PFSK-1 (cell line): ENCODE measurements around the gene EIF4E2.

Source experiments
- FOXP2 ChIP-seq: optimal IDR thresholded peaks from 2 replicates; pipeline ENCODE3; 2011; ENCODE audit warnings: borderline replicate concordance, control low read depth, inconsistent platforms; ENCODE audit not compliant: insufficient read depth; ENCODE audit errors: extremely low read length, extremely low read depth
- POLR2AphosphoS5 ChIP-seq: IDR thresholded peaks from 2 replicates; pipeline ENCODE4 v1.6.1; 2012; ENCODE audit warnings: low read depth, mild to moderate bottlenecking, control low read depth, low read length, moderate library complexity
- REST ChIP-seq, 2 experiments: IDR thresholded peaks; 2 replicates each; pipeline versions ENCODE4 v1.6.1 to v1.8.0; 2011 to 2012; ENCODE audit warnings: low read depth in 2 of 2, low read length in 2 of 2, control low read depth in 1 of 2, inconsistent platforms in 1 of 2, mild to moderate bottlenecking in 1 of 2, moderate library complexity in 1 of 2; ENCODE audit not compliant: insufficient read depth in 1 of 2
- SIN3A ChIP-seq: IDR thresholded peaks from 2 replicates; pipeline ENCODE4 v1.6.1; 2012; ENCODE audit warnings: mild to moderate bottlenecking, low read length, moderate library complexity, borderline replicate concordance; ENCODE audit not compliant: insufficient read depth
- TAF1 ChIP-seq: IDR thresholded peaks from 2 replicates; pipeline ENCODE4 v1.6.1; 2012; ENCODE audit warnings: low read length, control low read depth, borderline replicate concordance; ENCODE audit not compliant: insufficient read depth

EIF4E2 gene

DNA sequence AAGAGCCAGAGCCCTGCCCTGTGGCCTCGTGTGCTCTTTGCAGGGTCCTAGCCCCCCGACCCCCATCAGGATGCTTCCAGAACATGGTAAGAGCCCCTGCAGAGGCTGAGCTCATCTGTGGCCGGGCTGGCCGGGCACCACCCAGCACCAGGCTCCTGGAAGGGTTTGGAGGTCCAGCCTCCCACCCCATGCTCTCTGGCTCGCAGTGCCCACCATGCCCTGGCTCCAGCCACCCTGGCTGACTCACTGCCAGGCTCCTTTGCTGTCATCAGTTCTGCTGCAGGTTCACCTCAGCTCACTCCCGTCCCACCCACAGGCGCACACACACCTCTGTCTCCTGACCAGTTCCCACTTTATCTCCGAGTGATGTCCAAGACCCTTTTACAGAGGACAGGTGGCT is 37.5 kb downstream of the EIF4E2 start:
- TF ChIP-seq FOXP2 = no peak
- no peak for TF ChIP-seq TAF1
- no peak for TF ChIP-seq REST (IDR thresholded peaks at IDR 0.05; ENCODE audit: insufficient read depth in 1 of 2, low read depth in 2 of 2, low read length in 2 of 2)
- no peak for TF ChIP-seq SIN3A
- no peak for TF ChIP-seq POLR2AphosphoS5

- TF ChIP-seq FOXP2 = no peak
- TF ChIP-seq SIN3A = no peak
- TF ChIP-seq POLR2AphosphoS5 = no peak
- no peak for TF ChIP-seq TAF1
- no peak for TF ChIP-seq REST (IDR thresholded peaks at IDR 0.05; ENCODE audit: insufficient read depth in 1 of 2, low read depth in 2 of 2, low read length in 2 of 2)
Observed at GRCh38 chr2:232588680-232589585, 38.4 kb downstream of the EIF4E2 start.

DNA sequence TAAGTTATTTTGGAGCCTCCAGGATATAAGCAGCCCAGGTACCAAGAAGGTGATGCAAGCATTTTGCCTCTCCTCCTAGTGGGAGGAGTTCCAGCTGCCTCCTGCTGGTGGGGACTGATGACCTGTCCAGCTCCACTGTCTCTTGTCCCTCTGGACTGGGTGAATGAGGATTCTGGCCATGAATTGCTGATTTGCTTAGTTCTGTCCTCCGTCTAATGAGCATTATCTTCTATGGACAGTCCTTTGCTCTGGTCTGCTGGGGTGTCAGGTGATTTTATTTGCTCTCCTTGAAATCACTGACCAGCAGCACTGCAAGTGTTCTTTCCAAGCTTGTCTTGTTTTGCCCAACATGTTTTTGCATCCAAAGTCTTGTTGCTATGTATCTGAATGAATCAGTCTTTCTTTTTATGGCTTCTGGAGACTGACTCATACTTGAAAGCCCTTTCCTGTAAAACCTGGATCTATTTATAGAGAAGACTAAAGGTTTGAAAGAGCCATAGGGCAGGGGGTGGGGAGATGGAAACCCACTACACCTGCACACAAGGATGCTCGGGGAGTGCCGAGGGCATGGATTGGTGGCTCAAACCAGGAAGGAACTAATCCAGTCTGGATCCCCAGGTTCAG is 42.4 kb downstream of the EIF4E2 start:
- no peak for TF ChIP-seq REST (IDR thresholded peaks at IDR 0.05; ENCODE audit: insufficient read depth in 1 of 2, low read depth in 2 of 2, low read length in 2 of 2)
- no peak for TF ChIP-seq POLR2AphosphoS5
- no peak for TF ChIP-seq TAF1
- TF ChIP-seq FOXP2 = no peak
- no peak for TF ChIP-seq SIN3A

DNA sequence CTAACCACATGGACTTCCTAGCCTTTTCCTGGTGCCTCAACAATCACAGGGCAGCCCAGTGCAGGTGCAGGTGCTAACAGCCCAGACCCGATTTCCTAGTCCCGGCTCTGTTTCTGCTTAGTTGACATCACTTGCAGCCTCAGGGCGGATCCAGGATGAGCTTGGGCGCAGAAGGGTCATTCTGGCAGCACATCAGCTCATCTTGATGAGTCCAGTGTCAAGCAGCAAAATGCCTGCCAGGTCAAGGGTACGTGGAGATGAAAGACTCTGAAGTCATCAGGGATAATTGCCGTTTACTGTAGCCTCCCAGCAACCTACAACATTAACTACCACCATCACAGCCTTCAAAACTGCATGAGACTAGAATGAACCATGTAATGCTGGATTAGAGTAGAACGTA is 43.5 kb downstream of the EIF4E2 start:
- TF ChIP-seq TAF1 (no peak), FOXP2 (no peak)

DNA sequence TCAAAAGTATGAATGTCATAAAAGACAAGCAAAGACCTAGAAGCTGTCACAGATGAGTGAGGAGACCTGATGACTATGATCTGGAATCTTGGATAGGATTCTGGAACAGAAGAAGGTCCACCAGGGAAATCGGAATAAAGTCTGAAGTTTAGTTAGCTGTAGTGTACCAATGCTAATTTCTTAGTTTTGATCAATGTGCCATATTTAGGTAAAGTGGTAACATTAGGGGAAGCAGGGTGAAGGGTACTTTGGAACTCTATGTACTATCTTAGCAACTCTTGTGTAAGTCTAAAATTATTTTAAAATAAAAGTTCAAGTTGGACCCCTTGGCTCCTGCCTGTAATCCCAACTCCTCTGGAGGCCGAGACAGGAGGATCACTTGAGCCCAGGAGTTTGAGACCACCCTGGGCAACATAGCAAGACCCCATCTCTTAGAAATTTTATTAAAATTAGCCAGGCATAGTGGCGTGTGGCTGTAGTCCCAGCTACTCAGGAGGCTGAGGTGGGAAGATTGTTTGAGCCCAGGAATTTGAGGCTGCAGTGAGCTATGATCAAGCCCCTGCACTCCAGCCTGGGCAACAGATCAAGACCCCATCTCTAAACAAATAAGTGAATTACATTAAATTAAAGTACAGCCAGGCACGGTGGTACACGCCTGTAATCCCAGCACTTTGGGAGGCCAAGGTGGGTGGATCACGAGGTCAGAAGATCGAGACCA is 47.0 kb downstream of the EIF4E2 start:
- TF ChIP-seq REST (IDR thresholded peaks at IDR 0.05; ENCODE audit: insufficient read depth in 1 of 2, low read depth in 2 of 2, low read length in 2 of 2) (no peak), SIN3A (no peak), POLR2AphosphoS5 (no peak)
